IMR-90 (cell line): ENCODE data around the gene MFN1. TPM values are rescaled to one million over a fixed set of nuclear protein-coding genes. Genes with fewer than 3 reads are reported as not detected.

Source experiments
- ATAC-seq: fragments of 200-7000 bp; cut with Tn5 transposase; 2 replicates; pipeline ENCODE4 v1.9.1; 2020; ENCODE audit warnings: low read depth, mild to moderate bottlenecking, moderate library complexity
- BruUV-seq: library from RNA; stranded (reverse); fragments of 400-500 nt; replicated peaks from 2 replicates; lab custom pipeline; 2021; lab: Mats Ljungman, UMichigan
- CTCF ChIA-PET: fragments of 300-600 bp; formaldehyde crosslinking; extraction: SDS; loops from one replicate; lab custom pipeline; 2021; ENCODE audit warnings: antibody characterized with exemption; lab: Yijun Ruan, JAX
- POLR2A ChIA-PET: fragments of 300-600 bp; sonication (Branson Sonifier 250); formaldehyde crosslinking; loops from one replicate; lab custom pipeline; 2022; ENCODE audit warnings: antibody characterized with exemption; ENCODE audit not compliant: unreplicated experiment; lab: Charles Lee
- DNase-seq: peaks from one replicate; pipeline ENCODE4 v3.0.0; 2013
- H2AFZ ChIP-seq: replicated peaks from 2 replicates; pipeline ENCODE3; 2013; ENCODE audit warnings: low read length, mild to moderate bottlenecking; ENCODE audit not compliant: poor library complexity
- H2AK5ac ChIP-seq: 2 replicates; pipeline ENCODE4 v1.6.1; 2013; ENCODE audit warnings: low read depth, low read length, inconsistent platforms
- H2AK9ac ChIP-seq: replicated peaks from 2 replicates; pipeline ENCODE3; 2013; ENCODE audit warnings: mild to moderate bottlenecking, low read depth, low read length, moderate library complexity; ENCODE audit not compliant: poor library complexity
- H2BK120ac ChIP-seq: 2 replicates; pipeline ENCODE4 v1.6.1; 2013; ENCODE audit warnings: low read depth, low read length, inconsistent platforms
- H2BK15ac ChIP-seq: 3 replicates; pipeline ENCODE4 v1.6.1; 2013; ENCODE audit warnings: low read depth, low read length, inconsistent platforms
- H2BK20ac ChIP-seq: 2 replicates; pipeline ENCODE4 v1.6.1; 2013; ENCODE audit warnings: low read depth, mild to moderate bottlenecking, inconsistent platforms, low read length, moderate library complexity
- H2BK5ac ChIP-seq: 2 replicates; pipeline ENCODE4 v1.6.1; 2013; ENCODE audit warnings: mild to moderate bottlenecking, low read depth, low read length, inconsistent platforms; ENCODE audit not compliant: poor library complexity, severe bottlenecking
- H3K14ac ChIP-seq: replicated peaks from 2 replicates; pipeline ENCODE4 v1.6.1; 2013; ENCODE audit warnings: low read depth, low read length, inconsistent platforms
- H3K18ac ChIP-seq: 2 replicates; pipeline ENCODE4 v1.6.1; 2013; ENCODE audit warnings: low read depth, low read length, control low read depth
- H3K23ac ChIP-seq: 2 replicates; pipeline ENCODE4 v1.6.1; 2013; ENCODE audit warnings: low read depth, low read length, inconsistent platforms
- H3K27ac ChIP-seq: 2 replicates; pipeline ENCODE4 v1.5.1; 2013; ENCODE audit warnings: mild to moderate bottlenecking, control low read depth, low read length; ENCODE audit not compliant: insufficient read depth
- H3K27me3 ChIP-seq: 2 replicates; pipeline ENCODE4 v1.6.1; 2013; ENCODE audit warnings: low read length; ENCODE audit not compliant: control insufficient read depth, insufficient read depth
- H3K36me3 ChIP-seq: 2 replicates; pipeline ENCODE4 v1.6.1; 2013; ENCODE audit warnings: low read length, mixed read lengths; ENCODE audit not compliant: control insufficient read depth, insufficient read depth
- H3K4ac ChIP-seq: 2 replicates; pipeline ENCODE4 v1.6.1; 2013; ENCODE audit warnings: low read depth, low read length, inconsistent platforms
- H3K4me1 ChIP-seq: 2 replicates; pipeline ENCODE4 v1.6.1; 2013; ENCODE audit warnings: low read length, mixed read lengths; ENCODE audit not compliant: control insufficient read depth, insufficient read depth
- H3K4me2 ChIP-seq: 2 replicates; pipeline ENCODE4 v1.6.1; 2013; ENCODE audit warnings: low read depth, mild to moderate bottlenecking, control low read depth, low read length, moderate library complexity
- H3K4me3 ChIP-seq: 2 replicates; pipeline ENCODE4 v1.5.1; 2013; ENCODE audit warnings: low read depth, mild to moderate bottlenecking, control low read depth, low read length, moderate library complexity; ENCODE audit not compliant: insufficient read depth
- H3K56ac ChIP-seq: 2 replicates; pipeline ENCODE4 v1.6.1; 2013; ENCODE audit warnings: low read length, inconsistent platforms; ENCODE audit not compliant: insufficient read depth; ENCODE audit errors: extremely low read depth
- H3K79me1 ChIP-seq, 2 experiments: 2 replicates each; pipeline ENCODE4 v1.6.1; 2013; ENCODE audit warnings: low read length in 2 of 2, inconsistent platforms in 1 of 2, low read depth in 1 of 2
- H3K9ac ChIP-seq: 2 replicates; pipeline ENCODE4 v1.6.1; 2013; ENCODE audit warnings: low read depth, low read length, control low read depth
- H3K9me1 ChIP-seq: 2 replicates; pipeline ENCODE4 v1.6.1; 2013; ENCODE audit warnings: low read length, inconsistent platforms; ENCODE audit not compliant: insufficient read depth
- H3K9me3 ChIP-seq: 2 replicates; pipeline ENCODE4 v1.6.1; 2013; ENCODE audit warnings: low read length; ENCODE audit not compliant: control insufficient read depth, insufficient read depth
- H4K20me1 ChIP-seq: 2 replicates; pipeline ENCODE4 v1.6.1; 2013; ENCODE audit warnings: low read length, inconsistent platforms; ENCODE audit not compliant: insufficient read depth
- H4K5ac ChIP-seq: 2 replicates; pipeline ENCODE4 v1.6.1; 2013; ENCODE audit warnings: mild to moderate bottlenecking, low read depth, low read length, control low read depth
- H4K8ac ChIP-seq, 2 experiments: 2 replicates each; pipeline ENCODE4 v1.6.1; 2013; ENCODE audit warnings: low read depth in 2 of 2, low read length in 2 of 2, control low read depth in 1 of 2, inconsistent platforms in 1 of 2
- H4K91ac ChIP-seq: 2 replicates; pipeline ENCODE4 v1.6.1; 2013; ENCODE audit warnings: low read depth, low read length, inconsistent platforms; ENCODE audit not compliant: insufficient read depth
- ELK1 ChIP-seq: fragments of 150-350 bp; IDR thresholded peaks from 2 replicates; pipeline ENCODE4 v1.6.1; 2016; ENCODE audit warnings: low read depth, mild to moderate bottlenecking, low read length, moderate library complexity, borderline replicate concordance
- MXI1 ChIP-seq: IDR thresholded peaks from 2 replicates; pipeline ENCODE4 v1.6.1; 2012; ENCODE audit warnings: low read depth, mild to moderate bottlenecking, low read length, moderate library complexity, borderline replicate concordance
- POLR2A ChIP-seq: IDR thresholded peaks from 2 replicates; pipeline ENCODE4 v1.6.1; 2012; ENCODE audit warnings: mild to moderate bottlenecking, low read depth, low read length
- RFX5 ChIP-seq: IDR thresholded peaks from 2 replicates; pipeline ENCODE4 v1.8.0; 2012; ENCODE audit warnings: low read depth, mild to moderate bottlenecking, low read length, moderate library complexity
- SMC3 ChIP-seq: fragments of 150-350 bp; IDR thresholded peaks from 2 replicates; pipeline ENCODE4 v1.6.1; 2016; ENCODE audit warnings: low read depth, mild to moderate bottlenecking, antibody characterized with exemption, low read length, moderate library complexity
- USF2 ChIP-seq: fragments of 150-350 bp; IDR thresholded peaks from 2 replicates; pipeline ENCODE4 v1.6.1; 2017; ENCODE audit warnings: mild to moderate bottlenecking, antibody characterized with exemption, low read length, low read depth
- dilution Hi-C: fragments of 300-500 bp; cut with HindIII; formaldehyde crosslinking; loops from one replicate; pipeline ENCODE4 v1.14.3; 2018; ENCODE audit warnings: low sequenced_read_pairs; ENCODE audit not compliant: unreplicated experiment
- in situ Hi-C: fragments of 300-500 bp; cut with MboI; formaldehyde crosslinking; loops from 3 replicates; pipeline ENCODE4 v1.14.3; 2019; ENCODE audit warnings: low sequenced_read_pairs, inconsistent platforms, mixed read lengths
- intact Hi-C: fragments of 100-400 bp; cut with micrococcal nuclease; formaldehyde crosslinking; loops from 2 replicates; pipeline ENCODE4 v1.10.0; 2022
- polyA plus RNA-seq, 3 experiments: library from polyadenylated mRNA; depleted of rRNA; stranded (reverse); fragments of >200 nt; gene quantifications; 2 replicates each; pipeline ENCODE4 v1.2.3, GENCODE V29; 2012; ENCODE audit warnings: low replicate concordance in 1 of 3
- total RNA-seq: library from RNA; depleted of rRNA; stranded (reverse); fragments of >200 nt; gene quantifications from 2 replicates; pipeline ENCODE4 v1.2.3, GENCODE V29; 2012

Gene MFN1
- total and polyA plus RNA-seq, 2 of the 4 experiments (the other 2 are of a cell fraction) = 23.6 to 40.3 TPM

- H3K23ac ChIP-seq = no peak overlapping the region
- POLR2A ChIA-PET = no interaction called here
- ATAC-seq = no peak
- no peaks in the 10 kb centered on the region for H3K27me3 ChIP-seq
- H3K4me1 ChIP-seq = no peaks in the 10 kb centered on the region
- H2AK9ac ChIP-seq = no peak overlapping the region
- no peaks in the 10 kb centered on the region for H3K36me3 ChIP-seq
- TF ChIP-seq RFX5 (no peak), USF2 (no peak), ELK1 (no peak), POLR2A (no peak), MXI1 (no peak), SMC3 (no peak)
- H2BK5ac ChIP-seq = no peak overlapping the region
- no peaks in the 10 kb centered on the region for H4K20me1 ChIP-seq
- H3K27ac ChIP-seq = no peak overlapping the region
- dilution Hi-C loops = no loop called here
- intact Hi-C loops = no loop called here
- H2AFZ ChIP-seq = no peak overlapping the region
- no peak overlapping the region for H2BK20ac ChIP-seq
- H3K9me3 ChIP-seq = no peaks in the 10 kb centered on the region
- H3K9me1 ChIP-seq = no peaks in the 10 kb centered on the region
- H2BK120ac ChIP-seq = no peak overlapping the region
- H3K4ac ChIP-seq = no peak overlapping the region
- H2BK15ac ChIP-seq = no peak overlapping the region
- CTCF ChIA-PET = no interaction called here
- H4K8ac ChIP-seq = no peak overlapping the region
- no TSS peak for BruUV-seq
- H3K4me2 ChIP-seq = no peak overlapping the region
- H3K18ac ChIP-seq = no peak overlapping the region
- H3K79me1 ChIP-seq = no peaks in the 10 kb centered on the region
- peak; percentile 10 for DNase-seq
- H3K56ac ChIP-seq = no peak overlapping the region
- H3K4me3 ChIP-seq = no peak overlapping the region
- no peak overlapping the region for H4K91ac ChIP-seq
- no peak overlapping the region for H4K5ac ChIP-seq
- in situ Hi-C loops = no loop called here
- H3K9ac ChIP-seq = no peak overlapping the region
- H2AK5ac ChIP-seq = no peak overlapping the region
- H3K14ac ChIP-seq = no peak overlapping the region
Measured at GRCh38 chr3:179308001-179308400, 39.5 kb upstream of the MFN1 start.
